NCI-H146 treated with DMSO at 0.1 percent for 48 hours (cell line): ENCODE data around the gene AURKA.
A peak's percentile ranks its signal among the peaks of the same experiment; 100 is the strongest.
"Not testable (repeated sequence)": the region's sequence is repeated elsewhere in the genome, so short reads cannot be mapped to it uniquely, and the experiment has no call there.

Experiments
- DNase-seq: peaks from one replicate; lab custom pipeline; 2025; ENCODE audit not compliant: unreplicated experiment; lab: John Stamatoyannopoulos, UW

The AURKA gene

GRCh38 chr20:56422076-56422823 is 30.2 kb upstream of the AURKA start:
- DNase-seq = no peak

GRCh38 chr20:56420940-56421688 is 29.1 kb upstream of the AURKA start:
- no peak for DNase-seq

GRCh38 chr20:56420028-56420427 is 28.0 kb upstream of the AURKA start:
- no peak for DNase-seq

- DNase-seq = no peak
These were observed 26.4 kb upstream of the AURKA start for GRCh38 chr20:56418385-56418861.

GRCh38 chr20:56417911-56418310 is 25.9 kb upstream of the AURKA start:
- DNase-seq = no peak

- no peak for DNase-seq
These were observed 25.4 kb upstream of the AURKA start for GRCh38 chr20:56417402-56417801.

GRCh38 chr20:56414842-56415765 is 23.1 kb upstream of the AURKA start:
- DNase-seq = no peak

- DNase-seq = no peak
These were observed 20.9 kb upstream of the AURKA start for GRCh38 chr20:56412949-56413348.

- no peak for DNase-seq
These were observed 20.4 kb upstream of the AURKA start for GRCh38 chr20:56412473-56412790.

GRCh38 chr20:56411759-56412472 is 19.9 kb upstream of the AURKA start, which contains the start of gene CASS4:
Gene CASS4 (plus strand): TSS chr20:56412260. CDS start chr20:56412459, 199 bp downstream.
- no peak for DNase-seq

GRCh38 chr20:56411287-56411686 is 19.3 kb upstream of the AURKA start:
- DNase-seq = not testable (repeated sequence)

GRCh38 chr20:56409956-56410355 is 17.9 kb upstream of the AURKA start:
- no peak for DNase-seq

GRCh38 chr20:56409521-56409920 is 17.5 kb upstream of the AURKA start:
- no peak for DNase-seq

GRCh38 chr20:56406910-56407309 is 14.9 kb upstream of the AURKA start:
- DNase-seq = no peak

- not testable (repeated sequence) for DNase-seq
These were observed 13.3 kb upstream of the AURKA start for GRCh38 chr20:56405356-56405755.

GRCh38 chr20:56403465-56403864 is 11.4 kb upstream of the AURKA start:
- no peak for DNase-seq

GRCh38 chr20:56400001-56400640 is 8.1 kb upstream of the AURKA start:
- DNase-seq = peak; percentile 23

GRCh38 chr20:56395166-56395565 is 3.2 kb upstream of the AURKA start:
- no peak for DNase-seq

- no peak for DNase-seq
These were observed 1.6 kb upstream of the AURKA start for GRCh38 chr20:56393653-56394052.

- DNase-seq = peak; percentile 63
These were observed 967 bp upstream of the AURKA start for GRCh38 chr20:56392881-56393482.
